Hematopoietic multipotent progenitor cell treated with erythropoietin and hydrocortisone succinate and interleukin-3 and kit ligand, for 17 days (in vitro differentiated cells): ENCODE data around the gene IPO8.
"Not testable (repeated sequence)": the region's sequence is repeated elsewhere in the genome, so short reads cannot be mapped to it uniquely, and the experiment has no call there.

Source experiments
- DNase-seq: peaks from one replicate; pipeline ENCODE4 v3.0.0-alpha.2; 2015; ENCODE audit warnings: low spot score

Gene IPO8

GRCh38 chr12:30687265-30687986, 8.2 kb downstream of the IPO8 start:
- DNase-seq, result no peak

DNA sequence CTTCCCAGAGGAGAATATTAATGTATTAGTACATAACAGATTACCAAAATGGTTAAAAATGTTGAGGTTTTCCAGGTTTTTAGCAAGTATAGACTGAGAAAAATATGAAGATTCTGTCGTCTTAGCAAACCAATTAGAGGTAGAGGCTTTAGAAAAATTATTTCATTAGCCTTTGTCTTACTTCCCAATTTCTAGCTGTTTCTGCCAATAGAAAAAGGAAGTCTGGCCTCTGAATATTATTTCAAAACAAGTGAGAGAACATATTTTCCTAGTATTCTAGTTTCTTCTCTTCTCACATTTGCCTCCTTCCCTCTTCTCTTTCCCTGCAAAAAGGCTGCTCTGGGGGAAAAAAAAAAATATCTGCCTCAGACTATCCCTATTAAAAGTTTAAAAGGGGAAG, 16.4 kb downstream of the IPO8 start:
- DNase-seq, result no peak

DNA sequence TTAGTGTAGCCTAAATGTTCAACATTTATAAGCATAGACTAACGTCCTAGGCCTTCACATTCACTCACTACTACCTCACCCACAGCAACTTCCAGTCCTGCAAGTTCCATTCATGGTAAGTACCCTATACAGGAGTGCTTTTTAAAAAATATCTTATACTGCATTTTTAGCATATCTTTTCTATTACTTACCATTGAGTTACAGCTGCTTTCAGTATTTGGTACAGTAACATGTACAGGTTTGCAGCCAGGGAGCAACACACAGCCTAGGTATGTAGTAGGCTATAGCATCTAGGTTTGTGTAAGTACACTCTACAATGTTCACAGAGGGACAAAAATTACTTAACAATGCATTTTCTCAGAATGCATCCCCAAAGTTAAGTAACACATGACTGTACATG, 17.4 kb downstream of the IPO8 start:
- DNase-seq, result no peak

DNA sequence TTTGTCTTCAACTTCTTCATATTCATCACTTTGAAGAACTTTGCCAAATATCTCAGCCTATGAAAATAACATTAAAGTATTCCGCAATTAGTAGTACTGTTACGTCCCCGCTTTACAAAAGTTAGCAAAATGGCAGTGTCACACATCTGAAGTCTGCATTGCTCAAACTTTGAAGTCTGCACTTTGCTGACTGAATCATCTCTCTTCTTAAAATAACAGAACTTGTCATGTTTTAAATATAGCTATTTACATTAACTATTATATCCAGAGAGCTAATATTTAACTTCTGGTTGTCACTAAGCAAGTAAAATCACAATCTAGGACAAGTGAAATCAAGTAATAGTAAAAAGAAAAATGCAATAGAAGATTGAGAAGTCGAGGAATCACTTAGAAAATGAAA, 34.5 kb downstream of the IPO8 start:
- no peak for DNase-seq

DNA sequence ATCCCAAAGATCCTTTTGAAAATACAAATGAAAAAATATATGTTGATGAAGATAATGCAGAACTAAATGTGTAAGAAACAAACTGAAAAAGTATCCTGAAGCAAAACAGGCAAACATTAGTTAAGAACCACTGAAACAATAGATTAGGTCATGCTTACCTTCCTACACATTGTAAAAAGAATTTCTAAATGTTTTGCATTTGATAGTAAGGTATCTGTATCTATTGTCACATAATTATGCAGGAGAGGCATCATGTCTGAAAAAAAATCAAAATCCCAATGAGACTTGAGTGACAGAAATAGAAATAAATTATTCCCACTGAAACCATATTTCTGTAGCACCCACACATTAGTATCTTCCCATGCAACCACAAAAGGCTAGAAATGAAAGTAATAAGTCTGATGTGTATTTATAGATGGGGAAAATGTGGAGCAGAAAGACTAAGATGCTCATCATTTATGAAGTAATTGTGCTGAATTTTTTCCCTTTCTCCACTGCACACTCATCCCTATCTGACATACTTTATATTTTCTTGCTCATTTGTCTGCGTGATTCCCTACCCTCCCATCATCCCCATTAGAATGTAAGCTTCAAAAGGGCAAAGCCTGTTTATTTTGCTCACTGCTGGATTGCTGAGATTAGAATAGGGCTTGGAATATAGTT, 43.5 kb downstream of the IPO8 start:
- no peak for DNase-seq

- no peak for DNase-seq
Observed at GRCh38 chr12:30646821-30647220, 48.8 kb downstream of the IPO8 start.

DNA sequence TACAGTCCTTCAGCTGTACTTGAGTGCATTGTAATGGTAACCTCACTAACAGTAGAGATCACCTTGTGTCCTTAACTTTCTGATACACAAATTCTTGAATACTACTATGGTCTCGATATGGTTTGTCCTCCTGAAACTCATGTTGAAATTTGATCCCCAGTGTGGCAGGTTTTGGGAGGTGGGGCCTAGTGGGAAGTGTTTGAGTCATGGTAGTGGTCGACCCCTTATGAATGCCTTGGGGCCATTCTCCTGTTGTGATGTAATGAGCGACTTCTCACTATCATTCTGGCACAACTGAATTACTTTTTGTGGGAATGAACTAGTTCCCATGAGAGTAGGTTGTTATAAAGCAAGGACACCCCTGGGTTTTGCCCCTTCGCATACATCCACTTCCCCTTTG, 52.3 kb downstream of the IPO8 start:
- DNase-seq, result no peak

DNA sequence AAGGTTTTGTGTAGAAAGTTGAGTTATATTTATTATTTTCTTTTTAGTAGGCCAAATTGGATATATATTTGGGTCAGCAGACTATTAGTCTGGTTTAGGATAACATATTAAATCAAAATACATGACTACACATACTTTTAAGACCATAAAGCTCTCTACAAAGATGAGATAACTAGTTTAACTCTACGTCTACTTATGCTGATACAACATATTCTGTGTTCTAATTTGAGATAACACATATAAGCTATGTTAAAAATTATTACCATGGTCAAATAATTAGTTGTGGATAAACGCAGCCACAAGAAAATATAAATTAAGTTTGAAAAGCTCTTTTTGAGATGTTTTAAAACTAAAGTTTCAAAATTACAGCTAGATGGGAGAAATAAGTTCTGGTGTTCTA, 55.3 kb downstream of the IPO8 start:
- no peak for DNase-seq

- no peak for DNase-seq
Observed at GRCh38 chr12:30635385-30635784, 60.3 kb downstream of the IPO8 start.

DNA sequence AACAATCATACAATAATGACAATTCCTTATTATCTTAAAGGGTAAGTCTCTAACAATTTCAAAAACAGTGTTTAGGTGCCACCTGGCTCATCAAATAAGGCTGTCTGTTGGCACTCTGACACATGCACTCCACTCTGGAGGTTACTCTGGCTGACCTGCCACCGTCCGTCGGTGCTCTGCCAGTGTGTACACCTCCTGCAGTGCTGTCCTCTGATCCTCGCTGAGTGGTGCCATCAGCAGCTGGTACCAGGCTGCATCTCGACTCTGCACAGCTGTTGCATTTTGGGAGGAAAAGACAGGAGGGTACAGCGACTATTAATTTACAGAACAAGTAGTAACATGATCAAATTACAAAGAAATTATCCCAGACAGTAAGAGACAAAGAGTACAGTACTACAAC, 63.9 kb downstream of the IPO8 start:
- DNase-seq, result no peak

DNA sequence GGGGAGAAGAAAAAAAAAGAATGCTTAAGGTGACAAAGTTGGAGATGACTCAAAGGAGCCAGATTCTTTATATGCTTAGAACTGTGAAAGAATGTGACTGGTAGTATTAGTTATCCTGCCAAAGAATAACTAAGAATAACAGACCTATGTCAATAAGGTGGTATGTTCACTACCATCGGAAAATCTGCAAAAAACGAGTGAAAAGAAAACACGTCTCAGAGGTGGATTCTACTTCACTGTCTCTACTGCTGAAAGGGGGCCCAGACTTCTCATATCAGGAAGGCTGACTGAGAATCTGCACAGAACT, 64.7 kb downstream of the IPO8 start:
- no peak for DNase-seq

- no peak for DNase-seq
Observed at GRCh38 chr12:30630076-30630978, 65.3 kb downstream of the IPO8 start.

DNA sequence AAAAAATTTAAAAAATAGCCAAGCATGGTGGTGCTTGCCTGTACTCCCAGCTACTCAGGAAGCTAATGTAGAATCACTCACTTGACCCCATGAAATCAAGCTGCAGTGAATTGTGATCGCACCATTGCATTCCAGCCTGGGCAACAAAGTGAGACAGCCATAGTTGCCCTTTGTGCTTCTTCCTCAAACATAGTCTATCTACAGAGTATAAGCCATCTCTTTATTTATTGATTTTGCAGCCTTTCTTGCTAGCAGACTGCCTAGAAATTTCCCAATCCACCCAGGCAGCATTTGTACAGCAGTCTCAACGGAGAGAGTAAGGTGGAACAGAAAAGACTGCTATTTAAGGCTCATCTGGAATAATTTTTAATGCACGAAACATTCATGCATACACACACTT, 68.8 kb downstream of the IPO8 start:
- DNase-seq, result no peak

GRCh38 chr12:30624009-30624408, 71.7 kb downstream of the IPO8 start:
- no peak for DNase-seq

- DNase-seq, result no peak
Observed at GRCh38 chr12:30622509-30622908, 73.2 kb downstream of the IPO8 start.

DNA sequence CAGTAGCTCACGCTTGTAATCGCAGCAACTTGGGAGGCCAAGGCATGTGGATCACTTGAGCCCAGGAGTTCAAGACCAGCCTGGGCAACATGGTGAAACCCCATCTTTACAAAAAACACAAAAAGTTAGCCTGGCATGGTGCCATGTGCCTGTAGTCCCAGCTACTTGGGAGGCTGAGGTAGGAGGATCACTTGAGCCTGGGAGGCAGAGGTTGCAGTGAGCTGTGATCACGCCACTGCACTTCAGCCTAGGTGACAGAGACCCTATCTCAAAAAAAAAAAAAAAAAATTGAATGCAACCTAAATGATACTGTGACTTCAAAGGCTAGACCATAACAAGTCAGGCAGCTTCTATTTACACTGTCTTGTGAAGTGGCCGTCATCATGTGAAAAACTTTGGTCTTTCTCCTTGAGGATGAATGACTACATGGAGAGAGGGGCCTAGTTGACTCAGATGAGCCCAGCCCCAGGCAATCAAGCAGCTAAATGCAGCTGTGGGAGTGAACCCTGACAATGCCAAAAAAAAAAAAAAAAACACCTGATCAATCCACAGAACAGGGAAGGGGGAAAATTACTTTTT, 73.9 kb downstream of the IPO8 start:
- not testable (repeated sequence) for DNase-seq

DNA sequence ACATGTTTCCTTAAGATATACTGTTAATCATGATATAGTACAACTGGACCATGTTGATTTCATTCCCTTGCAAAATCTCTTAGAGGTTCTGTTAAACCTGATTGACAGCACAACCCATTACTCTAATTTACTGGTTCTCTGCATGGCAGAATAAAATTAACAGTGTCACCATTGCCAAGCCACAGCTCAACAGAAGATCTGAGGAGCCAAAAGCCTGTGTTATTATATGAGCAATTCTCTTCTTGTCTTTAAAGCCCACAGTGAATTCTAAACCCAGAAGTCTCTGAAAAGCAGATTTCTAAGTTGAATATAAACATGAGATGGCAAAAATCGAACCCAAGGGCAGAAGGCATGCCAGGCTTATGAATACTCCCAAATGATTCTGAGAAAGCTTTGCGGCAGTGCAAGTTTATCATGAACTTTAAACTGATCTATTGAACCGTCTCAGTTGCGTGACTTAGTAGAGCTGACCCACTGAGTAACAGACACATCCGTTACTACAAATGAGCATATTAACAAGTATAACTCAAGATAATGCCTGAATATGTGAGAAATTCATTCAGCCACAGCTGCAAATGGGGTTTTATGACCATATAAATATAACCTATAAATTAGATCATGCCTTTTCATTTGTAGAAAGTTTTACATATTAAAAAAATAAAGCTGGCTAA, 78.2 kb downstream of the IPO8 start:
- no peak for DNase-seq

DNA sequence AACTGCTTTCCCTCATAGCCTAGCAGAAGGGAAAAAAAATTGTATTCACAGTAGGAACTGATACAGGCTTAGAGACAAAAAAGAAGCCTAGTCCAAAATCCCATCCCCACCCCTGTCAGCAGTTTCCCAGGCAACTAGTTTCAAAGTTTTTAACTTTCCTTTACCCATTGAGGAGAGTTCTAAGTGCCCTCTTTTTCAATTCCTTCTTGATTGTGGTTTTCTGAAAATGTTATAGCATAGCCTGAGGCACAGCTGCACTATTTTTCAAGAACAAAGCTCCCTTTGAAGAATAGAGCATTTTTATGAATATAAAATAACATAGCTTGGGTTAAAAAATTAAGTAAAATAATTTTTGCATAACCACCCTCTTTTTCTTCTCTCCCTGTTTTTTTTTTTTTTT, 81.6 kb downstream of the IPO8 start:
- no peak for DNase-seq

DNA sequence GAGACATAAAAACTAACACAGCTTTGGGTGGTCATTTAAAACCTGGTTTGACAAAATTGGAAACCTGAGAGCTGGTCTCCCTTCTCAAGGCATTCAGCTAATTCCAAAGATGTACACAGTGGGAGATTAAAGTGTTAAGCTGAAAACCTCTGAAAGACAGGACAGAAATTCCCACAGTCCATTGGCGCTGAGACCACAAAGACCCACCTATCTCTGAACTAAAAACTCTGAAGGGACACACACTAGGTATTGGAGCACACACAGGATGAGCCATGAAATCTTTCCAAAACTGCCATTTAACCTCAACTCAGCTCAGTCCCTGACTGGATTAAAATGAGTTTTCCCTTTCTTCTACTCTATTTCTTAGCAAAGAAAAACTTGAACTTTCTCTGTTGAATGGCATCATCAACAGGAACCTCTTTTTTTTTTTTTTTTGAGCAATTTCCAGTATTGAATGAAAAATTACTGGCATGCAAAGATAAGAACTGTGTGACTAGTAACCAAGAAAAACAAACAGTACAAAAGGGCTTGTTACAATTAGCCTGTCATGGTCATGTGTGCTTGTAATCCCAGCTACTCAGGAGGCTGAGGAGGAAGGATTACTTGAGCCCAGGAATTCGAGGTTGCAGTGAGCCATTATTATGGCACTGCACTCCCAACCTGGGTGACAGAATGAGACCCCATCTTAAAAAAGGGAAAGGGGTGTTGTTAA, 82.4 kb downstream of the IPO8 start:
- no peak for DNase-seq

DNA sequence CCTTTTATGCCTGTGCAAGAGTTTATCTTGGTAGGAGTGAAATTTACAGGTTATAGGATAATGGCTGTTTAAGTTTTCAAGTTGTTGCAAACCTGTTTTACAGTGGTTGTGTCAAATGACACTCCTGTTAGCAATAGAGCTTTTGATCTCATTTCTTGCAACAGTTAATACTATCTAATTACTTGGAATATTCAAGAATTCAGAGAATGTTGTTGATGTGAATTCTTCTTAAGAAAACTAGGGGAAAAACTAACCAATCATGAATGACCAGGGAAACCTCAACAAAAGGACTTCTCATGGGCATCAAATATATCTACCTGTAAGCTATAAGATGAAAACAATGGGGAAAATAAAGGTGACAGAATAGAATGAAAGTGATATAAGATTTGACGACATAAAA, 85.0 kb downstream of the IPO8 start:
- no peak for DNase-seq

GRCh38 chr12:30609819-30610218, 85.8 kb downstream of the IPO8 start:
- DNase-seq, result not testable (repeated sequence)

- not testable (repeated sequence) for DNase-seq
Observed at GRCh38 chr12:30604302-30604701, 91.4 kb downstream of the IPO8 start.
